Retinal pigment epithelial cell (primary cell): Measurements from ENCODE around the gene C10orf105.

Experiments
- DNase-seq: peaks from one replicate; pipeline ENCODE4 v3.0.0-alpha.2; 2010; ENCODE audit warnings: low read depth
- H3K4me3 ChIP-seq: 2 replicates; pipeline ENCODE4 v1.5.1; 2011; ENCODE audit warnings: mild to moderate bottlenecking, low read length, control low read depth, moderate library complexity
- TF ChIP-seq, protein P1 (sequence below): conservative IDR thresholded peaks from 2 replicates; pipeline ENCODE4 v1.5.1; 2011; ENCODE audit warnings: low read depth, low read length, control low read depth, inconsistent platforms

The C10orf105 gene

DNA sequence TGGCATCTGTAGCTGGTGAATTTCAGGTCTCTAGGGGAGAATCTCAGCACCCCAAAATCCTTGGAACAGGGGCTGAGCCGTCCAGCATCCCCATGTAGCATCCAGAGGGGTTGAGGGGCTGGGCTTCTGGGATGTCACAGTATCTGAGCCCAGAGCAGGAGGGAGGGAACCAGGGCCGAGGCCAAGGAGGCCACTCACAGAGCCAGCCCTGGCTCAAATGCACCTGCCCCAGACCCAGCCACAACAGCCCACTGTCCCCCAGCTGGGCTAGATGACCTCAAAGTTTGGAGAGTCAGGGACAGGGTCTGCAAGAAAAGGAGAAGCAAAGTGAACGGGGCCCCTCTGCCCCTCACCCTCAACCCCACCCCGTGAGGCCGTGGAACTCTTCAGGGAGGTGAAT lies 31.4 kb upstream of the C10orf105 start:
- H3K4me3 ChIP-seq = no peak overlapping the region
- no peak for DNase-seq
- TF ChIP-seq, protein P1, sequence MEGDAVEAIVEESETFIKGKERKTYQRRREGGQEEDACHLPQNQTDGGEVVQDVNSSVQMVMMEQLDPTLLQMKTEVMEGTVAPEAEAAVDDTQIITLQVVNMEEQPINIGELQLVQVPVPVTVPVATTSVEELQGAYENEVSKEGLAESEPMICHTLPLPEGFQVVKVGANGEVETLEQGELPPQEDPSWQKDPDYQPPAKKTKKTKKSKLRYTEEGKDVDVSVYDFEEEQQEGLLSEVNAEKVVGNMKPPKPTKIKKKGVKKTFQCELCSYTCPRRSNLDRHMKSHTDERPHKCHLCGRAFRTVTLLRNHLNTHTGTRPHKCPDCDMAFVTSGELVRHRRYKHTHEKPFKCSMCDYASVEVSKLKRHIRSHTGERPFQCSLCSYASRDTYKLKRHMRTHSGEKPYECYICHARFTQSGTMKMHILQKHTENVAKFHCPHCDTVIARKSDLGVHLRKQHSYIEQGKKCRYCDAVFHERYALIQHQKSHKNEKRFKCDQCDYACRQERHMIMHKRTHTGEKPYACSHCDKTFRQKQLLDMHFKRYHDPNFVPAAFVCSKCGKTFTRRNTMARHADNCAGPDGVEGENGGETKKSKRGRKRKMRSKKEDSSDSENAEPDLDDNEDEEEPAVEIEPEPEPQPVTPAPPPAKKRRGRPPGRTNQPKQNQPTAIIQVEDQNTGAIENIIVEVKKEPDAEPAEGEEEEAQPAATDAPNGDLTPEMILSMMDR = no peak

DNA sequence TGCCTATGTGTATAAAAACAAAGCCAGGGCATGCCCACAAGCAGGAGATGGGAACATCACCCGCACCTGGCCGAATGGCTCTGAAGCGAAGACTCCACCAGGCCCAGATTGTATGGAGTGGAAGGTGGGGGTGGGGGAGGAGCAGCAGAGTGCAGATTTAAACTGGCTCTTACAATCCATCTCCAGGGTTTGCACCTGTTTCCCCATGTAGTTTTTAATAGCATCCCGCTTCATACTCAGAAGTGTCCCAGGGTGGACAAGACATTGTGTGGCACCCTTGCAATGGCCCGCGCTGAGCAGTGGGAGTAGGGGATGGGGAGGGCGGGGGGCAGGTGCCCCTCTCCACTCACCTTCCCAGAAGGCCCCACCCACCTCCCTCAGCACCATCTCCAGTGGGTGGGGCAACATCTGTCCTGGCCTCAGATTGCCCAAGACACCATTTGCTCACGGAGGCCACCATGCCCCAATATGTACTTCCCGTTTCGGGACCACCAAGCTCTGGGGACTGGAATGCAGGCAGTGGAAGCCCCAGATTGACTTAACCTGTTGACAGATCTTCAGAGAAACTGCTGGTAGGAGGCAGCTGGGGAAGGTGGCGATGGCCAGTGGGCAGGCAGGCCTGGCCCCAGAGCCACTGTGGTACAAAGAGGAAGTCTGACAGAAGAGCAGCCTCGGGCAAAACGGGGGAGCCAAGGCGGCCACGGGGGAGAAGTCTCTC lies 30.7 kb upstream of the C10orf105 start:
- H3K4me3 ChIP-seq = no peak overlapping the region
- no peak for DNase-seq
- TF ChIP-seq, protein P1 = no peak

DNA sequence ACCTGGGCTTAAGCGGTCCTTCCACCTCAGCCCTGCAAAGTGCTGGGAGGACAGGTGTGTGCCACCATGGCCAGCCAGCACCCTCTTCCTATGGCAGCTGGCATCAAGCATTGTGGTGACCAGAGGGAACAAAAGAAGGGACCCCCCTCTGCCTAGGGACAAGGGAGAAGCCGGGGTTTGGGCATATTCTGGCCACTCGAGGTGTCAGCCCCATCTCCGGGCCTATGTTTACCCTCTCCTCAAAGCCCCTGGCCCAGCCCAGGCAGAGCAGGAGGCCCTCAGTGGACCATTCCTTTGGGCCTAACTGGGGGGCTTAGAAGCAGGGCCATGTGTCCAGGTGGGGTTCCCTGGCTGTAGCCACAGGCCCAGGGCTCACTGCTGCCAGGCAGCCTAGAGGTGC lies 29.8 kb upstream of the C10orf105 start:
- DNase-seq = no peak
- H3K4me3 ChIP-seq = no peak overlapping the region
- TF ChIP-seq, protein P1 = no peak

DNA sequence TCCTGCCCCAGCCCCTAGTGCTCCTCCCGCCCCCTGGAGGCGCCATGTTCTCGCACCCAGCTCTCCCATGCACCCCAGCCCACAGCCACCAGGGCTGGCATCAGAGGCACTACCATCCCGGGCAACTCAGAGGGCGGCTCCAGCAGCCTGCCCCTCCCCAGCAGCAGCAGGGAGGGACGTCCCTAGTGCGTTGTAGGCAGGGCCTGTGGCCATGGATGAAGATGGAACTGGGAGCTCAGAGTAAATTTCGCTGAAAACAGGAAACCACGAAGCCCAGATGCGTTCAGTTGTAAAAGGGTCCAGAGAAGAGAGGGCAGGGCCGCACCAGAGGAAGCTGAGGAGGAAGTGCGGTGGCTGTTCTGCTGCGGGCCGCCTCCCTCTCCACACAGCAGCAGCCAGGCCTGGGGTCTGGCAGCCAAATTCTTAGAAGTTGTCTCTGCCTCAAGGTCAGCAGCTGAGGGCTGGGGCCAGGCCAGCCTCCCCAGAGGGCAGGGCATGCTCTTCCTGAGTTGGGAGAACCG lies 29.2 kb upstream of the C10orf105 start:
- DNase-seq = no peak
- no peak overlapping the region for H3K4me3 ChIP-seq
- TF ChIP-seq, protein P1 = no peak

DNA sequence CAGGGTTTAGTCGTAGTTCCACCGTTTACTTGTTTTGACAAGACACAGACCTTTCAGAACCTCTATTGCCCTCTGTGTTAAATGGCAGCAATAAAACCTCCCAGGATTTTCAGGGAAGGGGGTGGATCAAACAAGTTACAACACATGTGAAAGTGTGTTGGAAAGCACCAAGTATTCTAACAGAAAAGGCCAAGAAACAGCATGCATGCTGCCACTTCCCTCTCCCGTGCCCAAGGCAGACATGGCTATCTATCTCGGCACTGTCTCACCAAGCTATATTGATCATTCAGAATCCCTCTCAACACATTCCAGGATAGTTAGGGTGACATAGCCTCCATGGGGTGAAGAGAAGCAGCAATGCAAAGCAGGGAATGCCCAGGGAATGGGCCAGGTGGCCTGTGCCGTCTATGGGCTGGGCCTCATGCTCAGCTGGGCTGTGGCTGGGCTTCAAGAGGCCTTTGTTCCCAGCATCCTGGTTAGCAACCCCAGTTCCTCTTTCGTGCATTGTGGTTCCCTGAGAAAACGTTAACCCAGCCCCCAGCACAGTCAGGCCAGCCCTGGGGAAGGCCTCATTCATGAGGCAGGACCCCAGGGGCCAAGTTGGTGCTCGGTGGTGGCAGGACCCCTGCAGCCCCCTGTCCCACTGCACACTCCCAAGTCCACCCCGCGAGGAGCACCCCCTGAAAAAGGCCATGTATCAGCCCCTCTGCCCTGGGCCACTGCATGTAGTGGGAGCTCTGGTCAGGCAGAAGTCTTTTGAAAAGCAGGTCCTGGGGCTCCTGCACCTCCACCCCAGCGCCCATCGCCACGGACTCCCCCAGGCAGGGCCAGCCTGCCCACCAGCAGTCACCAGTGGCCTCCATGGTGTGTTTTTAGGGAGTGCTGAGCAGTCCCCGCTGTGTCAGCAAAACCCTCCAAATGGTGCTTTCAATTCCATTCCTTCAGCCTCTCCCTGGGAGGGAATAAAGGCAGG lies 28.3 kb upstream of the C10orf105 start:
- H3K4me3 ChIP-seq = no peak overlapping the region
- no peak for DNase-seq
- TF ChIP-seq, protein P1 = no peak

DNA sequence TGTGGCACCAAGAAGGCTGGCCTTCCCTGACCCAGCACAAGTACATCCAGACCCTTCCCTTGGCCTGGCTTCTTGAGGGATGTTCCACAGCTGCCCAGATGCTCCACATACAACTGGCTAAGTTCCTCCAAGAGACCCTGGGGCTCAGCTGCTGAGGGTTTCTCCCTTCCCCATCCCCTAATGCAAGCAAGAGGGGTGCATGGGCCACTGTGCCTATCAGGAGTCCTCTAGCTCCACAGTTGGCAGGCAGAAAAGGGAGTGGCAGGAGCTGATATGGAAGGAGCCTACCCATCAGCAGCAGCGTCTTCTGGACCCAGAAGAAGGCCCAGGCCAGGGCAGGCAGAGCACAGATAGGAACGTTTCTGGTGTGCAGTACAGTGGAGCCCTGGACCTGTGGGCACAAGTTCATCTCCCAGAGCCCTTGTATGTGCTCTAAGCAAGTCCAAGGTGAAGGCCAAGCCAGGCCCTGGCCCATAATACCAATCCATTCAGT lies 27.5 kb upstream of the C10orf105 start:
- TF ChIP-seq, protein P1 = no peak
- no peak for DNase-seq
- H3K4me3 ChIP-seq = no peak overlapping the region
